NCI-H1694 (cell line): ENCODE data around the gene PRMT6.

ENCODE experiments used
- DNase-seq: peaks from one replicate; lab custom pipeline; 2025; lab: John Stamatoyannopoulos, UW

PRMT6 gene

DNA sequence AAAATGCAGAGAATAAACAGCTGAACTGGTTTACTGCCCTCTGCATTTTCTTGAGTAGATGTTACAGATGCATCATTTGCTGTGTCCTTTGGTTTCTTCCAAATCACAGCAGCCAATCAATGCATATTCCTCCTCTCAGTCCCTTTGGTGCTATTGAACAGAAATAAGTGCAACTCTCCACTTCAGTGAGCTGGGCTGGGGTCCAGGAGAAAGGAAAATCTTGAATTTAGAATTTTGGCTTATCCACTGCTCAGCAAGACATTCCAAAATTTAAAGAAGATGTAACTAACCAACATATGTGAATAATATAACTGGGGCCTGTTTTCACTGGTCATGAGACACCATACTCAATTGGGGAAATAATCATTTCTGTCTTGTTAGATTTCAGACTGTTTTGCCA, 39.2 kb downstream of the PRMT6 start:
- no peak for DNase-seq

DNA sequence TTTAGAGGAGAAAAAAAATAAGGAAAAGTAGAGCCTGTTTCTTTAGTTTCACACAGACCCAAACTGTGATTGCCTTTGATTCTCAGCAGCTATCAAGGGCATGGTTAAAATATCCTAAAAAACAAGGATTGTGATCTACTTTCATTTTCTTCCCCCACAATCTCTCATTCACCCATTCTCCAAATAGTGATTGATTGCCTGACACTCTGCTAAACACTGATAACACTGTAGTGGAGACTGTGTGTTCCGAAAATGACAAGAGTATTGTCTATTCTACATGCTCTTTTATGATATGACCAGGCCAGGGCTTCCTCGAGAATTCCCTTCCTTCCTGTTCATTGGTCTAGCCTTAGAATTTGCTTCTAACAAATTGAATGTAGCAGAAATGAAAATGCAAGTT, 40.2 kb downstream of the PRMT6 start:
- DNase-seq, result no peak

DNA sequence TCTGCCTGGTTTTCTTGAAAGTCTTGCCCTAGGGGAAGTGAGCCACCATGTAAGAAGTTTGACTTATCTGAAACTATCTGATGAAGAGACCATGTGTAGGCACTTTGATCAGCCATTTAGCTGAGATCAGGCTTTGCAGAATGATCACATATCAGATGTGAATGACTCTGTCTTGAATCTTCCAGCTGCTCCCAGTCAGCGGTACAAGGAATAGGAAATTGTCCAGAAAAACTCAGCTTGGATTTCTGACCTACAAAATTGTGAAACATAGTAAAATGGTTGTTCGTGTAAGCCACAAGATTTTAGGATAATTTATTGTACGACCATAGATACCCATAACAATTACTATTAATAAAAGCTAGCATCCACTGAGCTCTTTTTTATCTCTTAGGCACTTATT, 42.5 kb downstream of the PRMT6 start:
- DNase-seq, result no peak

DNA sequence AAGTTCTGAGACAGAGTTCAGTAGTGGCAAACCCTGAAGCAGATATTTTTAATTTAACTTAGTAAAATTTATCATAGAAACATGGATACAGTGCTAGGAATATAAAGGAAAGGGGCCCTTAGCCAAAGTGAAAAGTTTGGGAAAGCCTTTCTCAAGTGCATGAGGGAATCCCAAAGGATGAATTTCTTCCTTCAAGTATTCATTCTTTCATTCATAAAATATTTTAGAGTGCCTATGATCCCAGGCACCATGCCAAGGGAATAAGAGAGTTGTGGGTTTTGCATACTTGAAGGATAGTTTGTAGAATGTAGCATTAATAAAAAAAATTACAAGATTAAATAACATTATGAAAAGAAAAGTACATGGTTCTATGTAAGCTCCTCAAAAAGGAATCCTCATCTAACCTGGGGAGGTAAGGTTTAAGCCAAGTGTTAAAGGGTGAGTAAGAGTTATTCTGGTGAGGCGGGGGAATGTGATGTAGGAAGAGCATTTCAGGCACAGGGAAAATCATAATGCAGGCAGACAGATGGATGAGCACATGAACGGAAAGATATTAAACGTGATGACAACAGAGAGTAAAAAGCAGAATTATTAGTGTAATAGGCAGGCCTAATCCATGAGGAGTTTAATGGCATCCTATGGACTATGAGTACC, 44.0 kb downstream of the PRMT6 start:
- no peak for DNase-seq

DNA sequence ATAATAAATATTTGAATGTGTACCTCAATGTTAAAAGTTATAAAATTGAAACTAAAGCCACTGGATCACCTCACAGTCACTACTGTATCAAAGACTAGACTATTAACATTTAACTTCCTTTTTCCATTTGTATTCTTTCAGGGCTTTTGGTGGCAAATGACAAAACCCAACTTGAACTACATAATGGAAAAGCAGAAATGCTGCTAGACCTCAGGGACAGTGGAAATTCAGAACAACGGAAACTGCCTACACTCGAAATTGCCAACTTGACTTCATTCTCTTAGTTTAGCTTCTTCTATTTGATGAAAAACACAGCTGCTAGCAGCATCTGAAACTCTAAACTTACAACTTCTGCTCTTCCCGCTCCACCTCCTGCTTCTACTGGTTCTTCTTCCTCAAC, 49.4 kb downstream of the PRMT6 start:
- DNase-seq, result no peak
